ENCODE measurements around the gene KLHDC4. TPM values are rescaled to one million over a fixed set of nuclear protein-coding genes. Genes with fewer than 3 reads are reported as not detected.
"Not testable (repeated sequence)": the region's sequence is repeated elsewhere in the genome, so short reads cannot be mapped to it uniquely, and the experiment has no call there.

Gene KLHDC4
- total and polyA plus RNA-seq, 5 donors from 2014 or later, result 17.0 to 104 (median 17.5) TPM

- Histone ChIP-seq H3K4me3 (ENCODE audit: low read depth, low read length) (peak overlapping the region; percentile 35), H3K27ac (ENCODE audit: insufficient read depth, low read length, poor library complexity, severe bottlenecking) (peak overlapping the region; percentile 33), H3K27me3 (ENCODE audit: control insufficient read depth, insufficient read depth, low read length) (no peaks in the 10 kb centered on the region), H3K4me1 (ENCODE audit: control insufficient read depth, insufficient read depth, low read length, poor library complexity, severe bottlenecking) (peaks cover 38% of the 10 kb centered on the region), H3K9me3 (ENCODE audit: control insufficient read depth in 2 of 2, low read length in 2 of 2) (no peaks in the 10 kb centered on the region), H3K36me3 (ENCODE audit: control insufficient read depth, insufficient read depth, low read length) (no peaks in the 10 kb centered on the region)
- H3K4me3 Mint-ChIP-seq, result peak overlapping the region; percentile 18 to 73 (median 46)
- peaks cover 0 to 3% (median 0%) of the 10 kb centered on the region in 7 donors for H3K9me3 Mint-ChIP-seq
- no peaks in the 10 kb centered on the region for H3K36me3 Mint-ChIP-seq
- DNase-seq (peak in 2 of 3 donors; percentile 17 to 64), ATAC-seq (ENCODE audit: low read depth in 2 of 2) (no peak)
- peak overlapping the region; percentile 75 to 89 (median 87) for H3K27ac Mint-ChIP-seq
- H3K4me1 Mint-ChIP-seq, result peaks cover 9 to 39% (median 23%) of the 10 kb centered on the region in 4 donors
- H3K27me3 Mint-ChIP-seq, result peaks cover 8% of the 10 kb centered on the region
These were observed 14.7 kb upstream of the KLHDC4 start for GRCh38 chr16:87780385-87780989.

DNA sequence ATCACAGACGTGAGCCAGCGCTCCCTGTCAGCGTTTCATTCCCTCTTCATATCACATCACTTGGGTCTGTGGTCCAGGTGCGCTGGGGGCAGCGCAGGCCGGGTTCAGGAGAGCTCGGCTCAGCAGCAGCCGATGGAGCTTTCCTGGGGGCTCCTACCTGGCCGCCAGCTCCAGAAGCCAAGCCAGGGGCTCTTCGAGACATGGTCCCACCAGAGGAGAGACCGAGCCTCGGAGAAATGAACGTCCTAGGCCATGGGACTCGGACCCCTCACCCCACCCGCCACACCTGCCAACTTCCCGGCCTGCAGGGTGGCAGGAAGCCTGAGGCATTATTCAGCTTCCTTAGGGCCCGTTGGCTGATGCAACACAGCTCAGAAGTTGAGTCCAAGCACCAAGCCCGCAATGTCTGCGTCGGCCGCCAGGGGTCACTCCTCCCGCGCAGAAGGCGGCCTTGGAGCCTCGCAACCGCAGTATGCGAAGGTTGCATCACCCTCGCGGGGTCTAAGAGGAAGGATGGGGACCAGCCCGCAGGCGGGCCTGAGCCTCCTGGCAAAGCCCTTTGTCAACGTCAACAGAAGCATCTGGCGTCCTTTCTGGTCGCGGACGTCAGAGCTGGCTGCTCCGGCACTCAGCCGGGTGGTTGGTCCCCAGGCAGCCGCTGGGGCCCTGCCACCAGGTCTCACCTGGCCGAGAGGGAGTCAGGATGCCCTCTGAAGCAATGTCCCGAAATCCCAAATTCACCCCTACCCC lies 13.2 kb upstream of the KLHDC4 start:
- Mint-ChIP-seq H3K36me3 (no peaks in the 10 kb centered on the region), H3K27me3 (peaks cover 8% of the 10 kb centered on the region), H3K4me3 (peak overlapping the region; percentile 33 to 80 (median 56)), H3K27ac (peak overlapping the region; percentile 76 to 89 (median 84)), H3K9me3 (peaks cover 0 to 3% (median 0%) of the 10 kb centered on the region in 7 donors), H3K4me1 (peaks cover 9 to 39% (median 23%) of the 10 kb centered on the region in 4 donors)
- DNase-seq, result peak; percentile 79 to 95 (median 87)
- H3K36me3 ChIP-seq (ENCODE audit: control insufficient read depth, insufficient read depth, low read length), result no peaks in the 10 kb centered on the region
- H3K4me3 ChIP-seq (ENCODE audit: low read depth, low read length), result no peak overlapping the region
- ATAC-seq (ENCODE audit: low read depth in 2 of 2), result peak; percentile 89
- H3K9me3 ChIP-seq (ENCODE audit: control insufficient read depth in 2 of 2, low read length in 2 of 2), result no peaks in the 10 kb centered on the region
- H3K27me3 ChIP-seq (ENCODE audit: control insufficient read depth, insufficient read depth, low read length), result no peaks in the 10 kb centered on the region
- peaks cover 38% of the 10 kb centered on the region for H3K4me1 ChIP-seq (ENCODE audit: control insufficient read depth, insufficient read depth, low read length, poor library complexity, severe bottlenecking)
- no peak overlapping the region for H3K27ac ChIP-seq (ENCODE audit: insufficient read depth, low read length, poor library complexity, severe bottlenecking)

DNA sequence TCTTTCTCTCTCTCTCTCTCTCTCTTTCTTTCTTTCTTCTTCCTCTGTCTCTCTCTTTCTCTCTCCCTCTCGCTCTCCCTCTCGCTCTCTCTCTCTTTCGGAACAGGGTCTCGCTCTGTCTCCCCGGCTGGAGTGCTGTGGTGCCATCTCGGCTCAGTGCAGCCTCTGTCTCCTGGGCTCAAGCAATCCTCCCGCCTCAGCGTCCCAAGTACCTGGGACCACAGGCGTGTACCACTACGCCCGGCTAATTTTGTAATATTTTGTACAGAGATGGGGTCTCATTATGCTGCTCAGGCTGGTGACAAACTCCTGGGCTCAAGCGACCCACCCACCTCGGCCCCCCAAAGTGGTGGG lies 12.7 kb upstream of the KLHDC4 start:
- DNase-seq, result no peak
- no peak overlapping the region for H3K27ac ChIP-seq (ENCODE audit: insufficient read depth, low read length, poor library complexity, severe bottlenecking)
- peaks cover 9 to 39% (median 23%) of the 10 kb centered on the region in 4 donors for H3K4me1 Mint-ChIP-seq
- peaks cover 0 to 3% (median 0%) of the 10 kb centered on the region in 7 donors for H3K9me3 Mint-ChIP-seq
- peak overlapping the region in 1 of 3 donors; percentile 63 for H3K27ac Mint-ChIP-seq
- H3K27me3 ChIP-seq (ENCODE audit: control insufficient read depth, insufficient read depth, low read length), result no peaks in the 10 kb centered on the region
- no peak overlapping the region for H3K4me3 ChIP-seq (ENCODE audit: low read depth, low read length)
- no peak for ATAC-seq (ENCODE audit: low read depth in 2 of 2)
- H3K4me3 Mint-ChIP-seq, result no peak overlapping the region
- H3K4me1 ChIP-seq (ENCODE audit: control insufficient read depth, insufficient read depth, low read length, poor library complexity, severe bottlenecking), result peaks cover 38% of the 10 kb centered on the region
- H3K36me3 ChIP-seq (ENCODE audit: control insufficient read depth, insufficient read depth, low read length), result no peaks in the 10 kb centered on the region
- H3K36me3 Mint-ChIP-seq, result no peaks in the 10 kb centered on the region
- H3K9me3 ChIP-seq (ENCODE audit: control insufficient read depth in 2 of 2, low read length in 2 of 2), result no peaks in the 10 kb centered on the region
- H3K27me3 Mint-ChIP-seq, result peaks cover 7% of the 10 kb centered on the region

GRCh38 chr16:87773836-87774235 lies 8.1 kb upstream of the KLHDC4 start:
- not testable (repeated sequence) for H3K4me3 ChIP-seq (ENCODE audit: low read depth, low read length); H3K27me3 ChIP-seq (ENCODE audit: control insufficient read depth, insufficient read depth, low read length); H3K27ac Mint-ChIP-seq; H3K36me3 ChIP-seq (ENCODE audit: control insufficient read depth, insufficient read depth, low read length); H3K27me3 Mint-ChIP-seq; DNase-seq; H3K36me3 Mint-ChIP-seq; H3K4me3 Mint-ChIP-seq; H3K9me3 ChIP-seq (ENCODE audit: control insufficient read depth in 2 of 2, low read length in 2 of 2); H3K9me3 Mint-ChIP-seq; H3K27ac ChIP-seq (ENCODE audit: insufficient read depth, low read length, poor library complexity, severe bottlenecking); ATAC-seq (ENCODE audit: low read depth in 2 of 2)
- H3K4me1 ChIP-seq (ENCODE audit: control insufficient read depth, insufficient read depth, low read length, poor library complexity, severe bottlenecking), result peaks cover 14% of the 10 kb centered on the region
- peaks cover 8 to 13% (median 11%) of the 10 kb centered on the region in 4 donors for H3K4me1 Mint-ChIP-seq

DNA sequence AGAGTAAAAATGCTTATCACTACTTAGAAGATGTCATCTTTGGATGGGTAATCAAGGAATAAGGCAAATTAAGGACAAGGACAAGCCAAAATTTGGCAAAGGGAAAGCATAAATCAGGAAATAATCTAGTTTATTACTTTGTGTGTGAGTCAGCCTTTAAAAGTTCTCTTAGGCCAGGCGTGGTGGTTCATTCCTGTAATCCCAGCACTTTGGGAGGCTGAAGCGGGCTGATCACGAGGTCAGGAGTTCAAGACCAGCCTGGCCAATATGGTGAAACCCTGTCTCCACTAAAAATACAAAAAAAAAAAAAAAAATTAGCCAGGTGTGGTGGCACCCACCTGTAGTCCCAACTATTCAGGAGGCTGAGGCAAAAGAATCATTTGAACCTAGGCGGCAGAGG lies 1.7 kb upstream of the KLHDC4 start:
- Mint-ChIP-seq H3K27ac (peak overlapping the region in 2 of 3 donors; percentile 46 to 98), H3K27me3 (peaks cover 15% of the 10 kb centered on the region), H3K4me3 (peak overlapping the region in 3 of 4 donors; percentile 97 to 100 (median 97)), H3K4me1 (peaks cover 11 to 41% (median 27%) of the 10 kb centered on the region in 4 donors), H3K36me3 (peaks cover 11% of the 10 kb centered on the region)
- not testable (repeated sequence) for H3K4me3 ChIP-seq (ENCODE audit: low read depth, low read length); H3K9me3 ChIP-seq (ENCODE audit: control insufficient read depth in 2 of 2, low read length in 2 of 2); DNase-seq; H3K27ac ChIP-seq (ENCODE audit: insufficient read depth, low read length, poor library complexity, severe bottlenecking); H3K27me3 ChIP-seq (ENCODE audit: control insufficient read depth, insufficient read depth, low read length); ATAC-seq (ENCODE audit: low read depth in 2 of 2); H3K9me3 Mint-ChIP-seq
- H3K4me1 ChIP-seq (ENCODE audit: control insufficient read depth, insufficient read depth, low read length, poor library complexity, severe bottlenecking), result peaks cover 28% of the 10 kb centered on the region
- H3K36me3 ChIP-seq (ENCODE audit: control insufficient read depth, insufficient read depth, low read length), result peaks cover 13% of the 10 kb centered on the region

- Mint-ChIP-seq H3K4me3 (peak overlapping the region; percentile 97 to 100 (median 98)), H3K4me1 (peaks cover 11 to 44% (median 31%) of the 10 kb centered on the region in 4 donors), H3K27ac (peak overlapping the region; percentile 36 to 99 (median 98)), H3K9me3 (no peaks in the 10 kb centered on the region), H3K36me3 (peaks cover 19% of the 10 kb centered on the region), H3K27me3 (peaks cover 15% of the 10 kb centered on the region)
- Histone ChIP-seq H3K4me3 (ENCODE audit: low read depth, low read length) (peak overlapping the region; percentile 53), H3K27ac (ENCODE audit: insufficient read depth, low read length, poor library complexity, severe bottlenecking) (peak overlapping the region; percentile 89), H3K36me3 (ENCODE audit: control insufficient read depth, insufficient read depth, low read length) (peaks cover 23% of the 10 kb centered on the region), H3K4me1 (ENCODE audit: control insufficient read depth, insufficient read depth, low read length, poor library complexity, severe bottlenecking) (peaks cover 28% of the 10 kb centered on the region), H3K9me3 (ENCODE audit: control insufficient read depth in 2 of 2, low read length in 2 of 2) (no peaks in the 10 kb centered on the region), H3K27me3 (ENCODE audit: control insufficient read depth, insufficient read depth, low read length) (no peaks in the 10 kb centered on the region)
- no peak for ATAC-seq (ENCODE audit: low read depth in 2 of 2)
- DNase-seq, result no peak
These were observed 655 bp upstream of the KLHDC4 start for GRCh38 chr16:87766485-87766797.

DNA sequence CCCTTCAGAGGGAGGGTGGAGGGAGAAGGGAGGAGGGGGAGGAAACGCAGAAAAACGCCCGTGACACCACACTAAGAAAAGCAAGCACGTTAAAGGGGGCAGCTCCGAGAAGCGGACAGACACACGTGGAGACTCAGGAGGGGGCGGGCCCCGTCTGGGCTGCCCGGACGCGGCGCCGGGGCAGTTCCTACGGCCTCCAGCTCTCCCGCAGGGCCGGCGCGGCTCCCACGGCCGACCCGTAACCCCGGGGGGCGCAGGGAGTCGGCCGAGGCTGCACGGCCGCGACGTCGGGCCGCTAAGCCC lies 362 bp downstream of the KLHDC4 start:
- no peaks in the 10 kb centered on the region for H3K9me3 ChIP-seq (ENCODE audit: control insufficient read depth in 2 of 2, low read length in 2 of 2)
- Mint-ChIP-seq H3K4me3 (peak overlapping the region; percentile 97 to 100 (median 98)), H3K9me3 (no peaks in the 10 kb centered on the region), H3K27ac (peak overlapping the region in 2 of 3 donors; percentile 94 to 98), H3K27me3 (peaks cover 15% of the 10 kb centered on the region), H3K36me3 (peaks cover 22% of the 10 kb centered on the region), H3K4me1 (peaks cover 11 to 47% (median 32%) of the 10 kb centered on the region in 4 donors)
- H3K27me3 ChIP-seq (ENCODE audit: control insufficient read depth, insufficient read depth, low read length), result no peaks in the 10 kb centered on the region
- peak overlapping the region; percentile 89 for H3K27ac ChIP-seq (ENCODE audit: insufficient read depth, low read length, poor library complexity, severe bottlenecking)
- H3K4me1 ChIP-seq (ENCODE audit: control insufficient read depth, insufficient read depth, low read length, poor library complexity, severe bottlenecking), result peaks cover 28% of the 10 kb centered on the region
- H3K36me3 ChIP-seq (ENCODE audit: control insufficient read depth, insufficient read depth, low read length), result peaks cover 29% of the 10 kb centered on the region
- DNase-seq (peak; percentile 44 to 89 (median 50)), ATAC-seq (ENCODE audit: low read depth in 2 of 2) (peak; percentile 50 to 56)
- H3K4me3 ChIP-seq (ENCODE audit: low read depth, low read length), result peak overlapping the region; percentile 77

Data from CD4-positive, CD25-positive, alpha-beta regulatory T cell (primary cell).